ENCODE results near the gene TCP11L2. TPM values are rescaled to one million over a fixed set of nuclear protein-coding genes. Genes with fewer than 3 reads are reported as not detected.
A peak's percentile ranks its signal among the peaks of the same experiment; 100 is the strongest.

TCP11L2 gene
- total RNA-seq, 1 experiment from 2014 or later = 10.2 TPM

- H3K27ac Mint-ChIP-seq (ENCODE audit: low read depth, unreplicated experiment) = no peak overlapping the region
- CTCF ChIA-PET = interaction anchor here (0.5 to 2.7 kb wide), 6 partner anchors 13 to 872 kb away, joined by 3 to 13 read pairs (median 4); no protein-coding TSS in a partner anchor
- H3K9me3 Mint-ChIP-seq (ENCODE audit: unreplicated experiment) = no peaks in the 10 kb centered on the region
- no TSS peak for BruUV-seq (replicated peaks)
- peaks cover 16% of the 10 kb centered on the region for H3K4me1 Mint-ChIP-seq (ENCODE audit: insufficient read depth, unreplicated experiment)
- H3K36me3 Mint-ChIP-seq (ENCODE audit: insufficient read depth, unreplicated experiment) = peaks cover 6% of the 10 kb centered on the region
- no peaks in the 10 kb centered on the region for H3K27me3 Mint-ChIP-seq (ENCODE audit: insufficient read depth, unreplicated experiment)
- no peak for DNase-seq (ENCODE audit: unreplicated experiment)
- H3K4me3 Mint-ChIP-seq (ENCODE audit: unreplicated experiment) = no peak overlapping the region
- POLR2A ChIA-PET = interaction anchor here (0.6 to 1.8 kb wide), 4 partner anchors 9 to 1709 kb away, joined by 3 to 10 read pairs (median 4); partner anchors contain the start of gene POLR3B
- intact Hi-C loops (cut with micrococcal nuclease) = no loop called here
- no peak for TF ChIP-seq CTCF (IDR thresholded peaks at IDR 0.05; ENCODE audit: unreplicated experiment)
These were observed 4.9 kb upstream of the TCP11L2 start for GRCh38 chr12:106297681-106298080.

GRCh38 chr12:106299202-106299774 lies 3.2 kb upstream of the TCP11L2 start:
- Mint-ChIP-seq H3K4me1 (ENCODE audit: insufficient read depth, unreplicated experiment) (peaks cover 16% of the 10 kb centered on the region), H3K27me3 (ENCODE audit: insufficient read depth, unreplicated experiment) (no peaks in the 10 kb centered on the region), H3K27ac (ENCODE audit: low read depth, unreplicated experiment) (peak overlapping the region; percentile 23), H3K9me3 (ENCODE audit: unreplicated experiment) (no peaks in the 10 kb centered on the region), H3K36me3 (ENCODE audit: insufficient read depth, unreplicated experiment) (peaks cover 6% of the 10 kb centered on the region), H3K4me3 (ENCODE audit: unreplicated experiment) (no peak overlapping the region)
- ChIA-PET CTCF (interaction anchor here (0.6 to 3.0 kb wide), 4 partner anchors 8 to 72 kb away, joined by 3 to 13 read pairs (median 3); no protein-coding TSS in a partner anchor), POLR2A (interaction anchor here (0.6 to 1.6 kb wide), 6 partner anchors 10 to 71 kb away, joined by 3 to 6 read pairs (median 3); no protein-coding TSS in a partner anchor)
- intact Hi-C loops (cut with micrococcal nuclease) = no loop called here
- no peak for DNase-seq (ENCODE audit: unreplicated experiment)
- no TSS peak for BruUV-seq (replicated peaks)
- TF ChIP-seq CTCF (IDR thresholded peaks at IDR 0.05; ENCODE audit: unreplicated experiment) = no peak

GRCh38 chr12:106300761-106301160 lies 1.8 kb upstream of the TCP11L2 start:
- peak overlapping the region; percentile 70 for H3K27ac Mint-ChIP-seq (ENCODE audit: low read depth, unreplicated experiment)
- ChIA-PET POLR2A (interaction anchor here (0.6 to 7.1 kb wide), 12 partner anchors 9 to 1032 kb away, joined by 3 to 62 read pairs (median 20); partner anchors contain the start of genes CKAP4 and POLR3B), CTCF (interaction anchor here (0.6 to 3.9 kb wide), 10 partner anchors 9 to 484 kb away, joined by 3 to 20 read pairs (median 10); partner anchors contain the start of gene POLR3B)
- H3K9me3 Mint-ChIP-seq (ENCODE audit: unreplicated experiment) = no peaks in the 10 kb centered on the region
- H3K36me3 Mint-ChIP-seq (ENCODE audit: insufficient read depth, unreplicated experiment) = no peaks in the 10 kb centered on the region
- H3K27me3 Mint-ChIP-seq (ENCODE audit: insufficient read depth, unreplicated experiment) = no peaks in the 10 kb centered on the region
- H3K4me1 Mint-ChIP-seq (ENCODE audit: insufficient read depth, unreplicated experiment) = peaks cover 23% of the 10 kb centered on the region
- TF ChIP-seq CTCF (IDR thresholded peaks at IDR 0.05; ENCODE audit: unreplicated experiment) = no peak
- no peak overlapping the region for H3K4me3 Mint-ChIP-seq (ENCODE audit: unreplicated experiment)
- no peak for DNase-seq (ENCODE audit: unreplicated experiment)
- BruUV-seq (replicated peaks) = no TSS peak
- intact Hi-C loops (cut with micrococcal nuclease) = loop anchor here (5.0 kb wide), 1 partner anchor 47 kb away; no protein-coding TSS in a partner anchor

- TF ChIP-seq CTCF (IDR thresholded peaks at IDR 0.05; ENCODE audit: unreplicated experiment) = no peak
- POLR2A ChIA-PET = interaction anchor here (0.6 to 7.1 kb wide), 17 partner anchors 10 to 1032 kb away, joined by 3 to 62 read pairs (median 6); partner anchors contain the start of genes CKAP4 and POLR3B
- DNase-seq (ENCODE audit: unreplicated experiment) = no peak
- Mint-ChIP-seq H3K9me3 (ENCODE audit: unreplicated experiment) (no peaks in the 10 kb centered on the region), H3K27me3 (ENCODE audit: insufficient read depth, unreplicated experiment) (no peaks in the 10 kb centered on the region), H3K4me3 (ENCODE audit: unreplicated experiment) (peak overlapping the region; percentile 89), H3K36me3 (ENCODE audit: insufficient read depth, unreplicated experiment) (no peaks in the 10 kb centered on the region), H3K4me1 (ENCODE audit: insufficient read depth, unreplicated experiment) (peaks cover 23% of the 10 kb centered on the region), H3K27ac (ENCODE audit: low read depth, unreplicated experiment) (peak overlapping the region; percentile 100)
- BruUV-seq (replicated peaks) = no TSS peak
- CTCF ChIA-PET = interaction anchor here (0.6 to 3.9 kb wide), 10 partner anchors 12 to 484 kb away, joined by 3 to 20 read pairs (median 10); partner anchors contain the start of gene POLR3B
- intact Hi-C loops (cut with micrococcal nuclease) = loop anchor here (5.0 kb wide), 1 partner anchor 46 kb away; no protein-coding TSS in a partner anchor
These were observed 1.3 kb upstream of the TCP11L2 start for GRCh38 chr12:106301241-106301610.

Data from MCF 10A (cell line).